ENCODE results near the gene CNPY4. TPM values are rescaled to one million over a fixed set of nuclear protein-coding genes. Genes with fewer than 3 reads are reported as not detected.

The CNPY4 gene
- total RNA-seq, 1 experiment from 2014 or later, result 10.4 TPM

DNA sequence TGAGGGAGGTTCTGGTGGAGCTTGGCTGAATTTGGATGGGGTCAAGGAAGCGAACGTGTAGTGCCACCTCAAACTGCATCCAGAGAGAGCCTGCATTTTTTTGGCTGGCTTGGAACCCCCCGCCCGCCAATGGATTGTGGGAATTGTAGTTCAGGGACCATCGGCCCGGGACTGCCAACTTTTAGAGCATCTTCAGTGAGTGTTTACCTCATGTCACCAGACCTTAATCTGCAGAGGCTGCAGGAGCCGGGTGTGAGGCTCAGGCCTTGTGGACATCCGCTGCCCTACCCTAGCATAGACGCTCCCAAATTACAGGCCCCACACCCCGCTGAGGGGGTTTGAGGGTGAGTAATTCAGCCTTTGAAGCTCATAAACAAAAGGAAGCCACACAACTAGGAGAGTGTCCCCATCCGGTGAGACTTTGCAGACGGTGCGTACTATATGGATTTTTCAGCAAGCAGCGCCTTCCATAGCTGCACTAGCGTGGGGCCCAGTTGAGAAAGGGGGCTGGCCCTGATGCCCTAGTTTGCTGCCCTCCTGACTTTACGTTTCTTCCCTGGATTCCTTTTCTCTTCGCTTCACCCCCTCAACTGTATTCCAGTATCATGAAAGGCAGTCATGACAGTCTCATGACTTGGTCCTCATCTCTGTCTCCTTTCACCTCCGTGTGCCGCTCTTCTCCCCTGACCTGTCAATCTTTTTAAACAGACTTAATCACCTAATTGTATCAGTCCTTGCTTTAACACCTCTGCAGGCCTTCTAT is 717 bp downstream of the CNPY4 start:
- H3K27ac ChIP-seq (ENCODE audit: insufficient read length, low read depth, low read length), result no peak overlapping the region
- DNase-seq, result peak; percentile 76

More for the DNA sequence above, 717 bp downstream of the CNPY4 start:
- Histone ChIP-seq H3K23ac (ENCODE audit: insufficient read length, low read depth, low read length) (no peak overlapping the region), H3K4ac (ENCODE audit: low read depth, low read length) (no peak overlapping the region), H3K9me3 (ENCODE audit: control insufficient read depth, low read depth, low read length) (no peaks in the 10 kb centered on the region), H2AFZ (ENCODE audit: low read length) (no peak overlapping the region), H3K23me2 (ENCODE audit: insufficient read length, low read depth, low read length, poor library complexity, severe bottlenecking) (peaks cover 5% of the 10 kb centered on the region), H2BK120ac (ENCODE audit: low read depth, low read length, poor library complexity, severe bottlenecking) (no peak overlapping the region), H2BK15ac (ENCODE audit: low read depth, low read length) (no peak overlapping the region), H3K79me2 (ENCODE audit: insufficient read depth, low read length) (no peaks in the 10 kb centered on the region), H3K27me3 (ENCODE audit: insufficient read depth, low read length) (no peaks in the 10 kb centered on the region), H3K4me2 (ENCODE audit: insufficient read depth, insufficient read length, low read length) (peak overlapping the region; percentile 65), H2BK12ac (ENCODE audit: insufficient read length, low read depth, low read length) (no peak overlapping the region), H3K79me1 (ENCODE audit: insufficient read depth, low read depth, low read length, poor library complexity, severe bottlenecking) (no peaks in the 10 kb centered on the region), H3T11ph (ENCODE audit: low read length) (no peak overlapping the region), H4K8ac (replicated peaks; ENCODE audit: insufficient read length, low read depth, low read length) (no peak overlapping the region), H3K18ac (ENCODE audit: insufficient read length, low read depth, low read length) (no peak overlapping the region), H4K20me1 (ENCODE audit: control insufficient read depth, insufficient read depth, insufficient read length) (no peaks in the 10 kb centered on the region), H3K4me1 (ENCODE audit: insufficient read depth, low read length) (no peaks in the 10 kb centered on the region), H2AK5ac (ENCODE audit: insufficient read length, low read length) (no peak overlapping the region), H3K14ac (ENCODE audit: insufficient read depth, low read length) (no peak overlapping the region), H2BK20ac (ENCODE audit: low read depth, low read length, poor library complexity, severe bottlenecking) (no peak overlapping the region), H2BK5ac (ENCODE audit: insufficient read length, low read length) (no peak overlapping the region), H3K56ac (ENCODE audit: insufficient read length, low read depth, low read length) (no peak overlapping the region), H4K5ac (ENCODE audit: insufficient read length, low read depth, low read length) (no peak overlapping the region), H3K9ac (ENCODE audit: extremely low read depth, insufficient read length, low read length) (no peak overlapping the region), H4K91ac (ENCODE audit: insufficient read length, low read depth, low read length) (no peak overlapping the region)
- Mint-ChIP-seq H3K27ac (peak overlapping the region; percentile 99; a peak in 6 of 7 replicates), H3K4me1 (peaks cover 12 to 13% of the 10 kb centered on the region in 2 experiments), H3K9me3 (no peaks in the 10 kb centered on the region), H3K36me3 (ENCODE audit: insufficient read depth in 1 of 3, low read depth in 3 of 3) (peaks cover 6 to 23% (median 17%) of the 10 kb centered on the region in 3 experiments; a peak in 5 of 7 replicates), H3K27me3 (ENCODE audit: low read depth) (no peaks in the 10 kb centered on the region), H3K4me3 (peak overlapping the region; percentile 96 to 98)
- no CpG with 5 or more reads among the region's 19 CpGs for WGBS (ENCODE audit: extremely low coverage, insufficient read length, low lambda C conversion rate)
- TF ChIP-seq, protein P1, sequence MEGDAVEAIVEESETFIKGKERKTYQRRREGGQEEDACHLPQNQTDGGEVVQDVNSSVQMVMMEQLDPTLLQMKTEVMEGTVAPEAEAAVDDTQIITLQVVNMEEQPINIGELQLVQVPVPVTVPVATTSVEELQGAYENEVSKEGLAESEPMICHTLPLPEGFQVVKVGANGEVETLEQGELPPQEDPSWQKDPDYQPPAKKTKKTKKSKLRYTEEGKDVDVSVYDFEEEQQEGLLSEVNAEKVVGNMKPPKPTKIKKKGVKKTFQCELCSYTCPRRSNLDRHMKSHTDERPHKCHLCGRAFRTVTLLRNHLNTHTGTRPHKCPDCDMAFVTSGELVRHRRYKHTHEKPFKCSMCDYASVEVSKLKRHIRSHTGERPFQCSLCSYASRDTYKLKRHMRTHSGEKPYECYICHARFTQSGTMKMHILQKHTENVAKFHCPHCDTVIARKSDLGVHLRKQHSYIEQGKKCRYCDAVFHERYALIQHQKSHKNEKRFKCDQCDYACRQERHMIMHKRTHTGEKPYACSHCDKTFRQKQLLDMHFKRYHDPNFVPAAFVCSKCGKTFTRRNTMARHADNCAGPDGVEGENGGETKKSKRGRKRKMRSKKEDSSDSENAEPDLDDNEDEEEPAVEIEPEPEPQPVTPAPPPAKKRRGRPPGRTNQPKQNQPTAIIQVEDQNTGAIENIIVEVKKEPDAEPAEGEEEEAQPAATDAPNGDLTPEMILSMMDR (conservative IDR thresholded peaks at IDR 0.05), result no peak

Data from H9 (cell line).